Activated B cell treated with CpG ODN at 0.5 μM for 24 hours (primary cell): Measurements from ENCODE around the gene KRTAP23-1. TPM values are rescaled to one million over a fixed set of nuclear protein-coding genes. Genes with fewer than 3 reads are reported as not detected.

Experiments used
- ATAC-seq: fragments of 200-7000 bp; cut with Tn5 transposase; one replicate; pipeline ENCODE4 v1.10.0; 2021; ENCODE audit warnings: low read depth, mild to moderate bottlenecking, moderate library complexity
- CTCF ChIA-PET: fragments of 350-600 bp; sonication (Branson Sonifier 250); formaldehyde crosslinking; loops from one replicate; lab custom pipeline; 2021; ENCODE audit warnings: antibody characterized with exemption; lab: Charles Lee
- POLR2A ChIA-PET: fragments of 350-600 bp; sonication (Branson Sonifier 250); formaldehyde crosslinking; loops from one replicate; lab custom pipeline; 2021; ENCODE audit warnings: antibody characterized with exemption; lab: Charles Lee
- DNase-seq: peaks from one replicate; pipeline ENCODE4 v3.0.0; 2022
- H3K27ac Mint-ChIP-seq: one replicate; pipeline ENCODE4 v1.8.0; 2020; ENCODE audit warnings: mixed read lengths
- H3K27me3 Mint-ChIP-seq: one replicate; pipeline ENCODE4 v1.8.0; 2021; ENCODE audit warnings: mixed read lengths
- H3K36me3 Mint-ChIP-seq: one replicate; pipeline ENCODE4 v1.8.0; 2021; ENCODE audit warnings: low read depth, mixed read lengths
- H3K4me1 Mint-ChIP-seq: one replicate; pipeline ENCODE4 v1.8.0; 2021; ENCODE audit warnings: mixed read lengths
- H3K4me3 Mint-ChIP-seq: one replicate; pipeline ENCODE4 v1.8.0; 2020; ENCODE audit warnings: mild to moderate bottlenecking, mixed read lengths
- H3K9me3 Mint-ChIP-seq: one replicate; pipeline ENCODE4 v1.8.0; 2020; ENCODE audit warnings: mixed read lengths
- CTCF ChIP-seq: fragments of 200-600 bp; IDR thresholded peaks from one replicate; pipeline ENCODE4 v1.8.0; 2022; ENCODE audit warnings: antibody characterized with exemption, mild to moderate bottlenecking
- intact Hi-C: fragments of 100-400 bp; cut with micrococcal nuclease; formaldehyde crosslinking; loops from one replicate; pipeline ENCODE4 v1.15.1; 2024
- total RNA-seq: library from RNA; stranded (reverse); gene quantifications from 2 replicates; pipeline ENCODE4 v1.2.3, GENCODE V29; 2022

KRTAP23-1 gene, protein sequence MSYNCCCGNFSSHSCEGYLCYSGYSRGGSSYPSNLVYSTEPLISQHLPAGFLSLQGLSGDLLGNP
- total RNA-seq = not detected in 2 replicates

DNA sequence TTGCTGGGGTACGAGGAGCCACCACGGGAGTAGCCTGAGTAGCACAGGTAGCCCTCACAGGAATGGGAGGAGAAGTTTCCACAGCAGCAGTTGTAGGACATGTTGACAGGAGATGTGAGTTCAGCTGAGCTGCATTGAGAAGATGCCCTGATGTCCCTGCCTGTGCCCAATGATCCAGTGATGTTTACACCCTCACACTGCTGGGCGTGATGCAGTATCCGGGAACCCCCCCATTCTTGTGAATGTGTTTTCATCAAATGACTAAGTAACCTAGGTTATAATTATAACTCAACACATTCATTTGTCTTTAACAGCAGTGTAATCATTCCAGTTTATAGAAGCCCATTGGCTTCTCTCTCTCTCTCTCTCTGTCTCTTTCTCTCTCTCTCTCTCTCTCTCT is at the start of gene KRTAP23-1:
TSS of gene KRTAP23-1 (minus strand) at position 101 of the 400 bp plus-strand sequence. CDS start at position 101, 0 bp downstream.
- Mint-ChIP-seq H3K4me3 (no peak within 1 kb of the TSS), H3K27me3 (no peaks in the 10 kb centered on the region), H3K36me3 (no peaks in the 10 kb centered on the region), H3K9me3 (peaks cover 6% of the 10 kb centered on the region), H3K4me1 (no peaks in the 10 kb centered on the region), H3K27ac (no peak within 1 kb of the TSS)
- ATAC-seq (no peak), DNase-seq (no peak)
- CTCF ChIA-PET = no interaction called here
- POLR2A ChIA-PET = no interaction called here
- no peak for TF ChIP-seq CTCF
- intact Hi-C loops = no loop called here

DNA sequence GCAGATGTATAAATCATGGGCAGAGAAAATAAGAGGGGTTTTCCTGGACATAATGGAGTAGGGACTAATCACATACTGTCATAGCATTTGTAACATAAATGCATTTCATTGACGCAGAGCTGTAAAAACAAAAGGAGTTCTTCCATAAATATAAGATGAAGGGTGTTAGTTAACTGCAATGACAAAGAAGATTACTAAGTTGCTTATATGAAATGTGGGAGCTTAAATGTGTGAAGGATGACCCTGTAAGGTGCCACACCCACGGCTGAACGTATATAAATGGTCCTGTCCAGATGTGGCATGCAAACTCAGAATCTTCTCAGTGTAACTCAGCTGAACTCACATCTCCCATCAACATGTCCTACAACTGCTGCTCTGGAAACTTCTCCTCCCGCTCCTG is 47.3 kb upstream of the KRTAP23-1 start, which contains the start of gene KRTAP13-1:
TSS of gene KRTAP13-1 (plus strand) at position 301 of the 400 bp plus-strand sequence. CDS start at position 357, 56 bp downstream.
- no peak within 1 kb of the TSS for H3K4me3 Mint-ChIP-seq
- ATAC-seq (no peak), DNase-seq (no peak)
- CTCF ChIA-PET = no interaction called here
- intact Hi-C loops = no loop called here
- no peak within 1 kb of the TSS for H3K27ac Mint-ChIP-seq
- H3K27me3 Mint-ChIP-seq = no peaks in the 10 kb centered on the region
- H3K9me3 Mint-ChIP-seq = peaks cover 4% of the 10 kb centered on the region
- H3K4me1 Mint-ChIP-seq = no peaks in the 10 kb centered on the region
- no peak for TF ChIP-seq CTCF
- H3K36me3 Mint-ChIP-seq = no peaks in the 10 kb centered on the region
- POLR2A ChIA-PET = no interaction called here

DNA sequence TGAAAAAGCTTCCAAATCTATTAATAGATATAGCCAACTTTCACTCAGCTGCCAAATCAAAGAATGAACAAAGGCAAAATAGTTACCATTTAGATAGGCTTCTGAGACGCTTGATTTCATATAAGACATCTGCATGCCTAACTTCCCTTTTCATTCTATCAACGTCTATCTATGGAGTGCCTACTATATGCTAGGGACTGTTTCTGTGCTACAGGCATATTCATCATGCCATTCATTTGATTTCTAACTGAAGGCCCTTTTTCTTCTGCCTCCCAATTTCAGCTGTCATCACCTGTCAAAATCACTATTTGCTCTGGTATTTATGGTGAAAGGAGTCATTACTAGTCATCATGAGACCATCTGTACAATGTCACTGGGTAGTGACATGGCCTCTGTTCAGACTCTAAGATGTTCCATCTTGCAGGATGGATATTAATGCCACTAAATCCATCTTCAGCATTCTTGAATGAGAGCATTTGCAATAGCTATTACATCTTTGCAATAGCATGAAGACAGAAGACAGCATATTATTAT is 43.2 kb upstream of the KRTAP23-1 start:
- Mint-ChIP-seq H3K4me3 (no peak overlapping the region), H3K27ac (no peak overlapping the region), H3K36me3 (no peaks in the 10 kb centered on the region), H3K9me3 (peaks cover 8% of the 10 kb centered on the region), H3K4me1 (no peaks in the 10 kb centered on the region), H3K27me3 (no peaks in the 10 kb centered on the region)
- no peak for TF ChIP-seq CTCF
- CTCF ChIA-PET = no interaction called here
- DNase-seq (no peak), ATAC-seq (no peak)
- POLR2A ChIA-PET = no interaction called here
- intact Hi-C loops = no loop called here

- Mint-ChIP-seq H3K4me1 (no peaks in the 10 kb centered on the region), H3K27ac (no peak overlapping the region), H3K27me3 (no peaks in the 10 kb centered on the region), H3K9me3 (peaks cover 2% of the 10 kb centered on the region), H3K4me3 (no peak overlapping the region), H3K36me3 (no peaks in the 10 kb centered on the region)
- no peak for DNase-seq
- TF ChIP-seq CTCF = no peak
- no peak for ATAC-seq
- ChIA-PET CTCF (no interaction called here), POLR2A (no interaction called here)
- intact Hi-C loops = no loop called here
Measured at GRCh38 chr21:30382201-30382600, 33.8 kb upstream of the KRTAP23-1 start.

DNA sequence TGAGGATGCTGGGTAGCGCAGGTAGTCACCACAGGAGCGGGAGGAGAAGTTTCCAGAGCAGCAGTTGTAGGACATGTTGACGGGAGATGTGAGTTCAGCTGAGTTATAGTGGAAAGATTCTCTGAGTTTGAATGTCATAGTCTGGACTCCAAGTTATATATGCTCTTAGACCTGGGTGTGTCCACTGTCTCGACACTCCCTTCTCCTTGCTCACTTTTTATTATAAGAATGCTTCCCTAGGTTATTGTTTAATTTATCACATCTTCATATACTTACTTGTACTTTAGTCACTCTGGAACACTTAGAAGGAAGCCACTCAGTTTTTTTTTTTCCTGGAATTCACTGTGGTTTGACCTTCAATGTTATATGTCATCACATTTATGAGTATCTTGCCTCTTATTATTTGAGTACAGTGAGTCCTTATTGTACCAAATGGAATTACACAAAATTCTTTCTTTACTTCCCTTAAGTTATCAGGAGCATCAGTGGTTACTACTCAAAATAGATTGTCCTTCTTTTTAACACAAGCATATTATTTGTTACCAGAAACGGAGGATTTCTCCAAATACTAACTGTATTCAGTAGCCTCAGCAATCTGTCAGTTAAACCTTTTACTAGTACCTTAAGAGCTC is 23.8 kb upstream of the KRTAP23-1 start, which contains the start of gene KRTAP13-2:
TSS of gene KRTAP13-2 (minus strand) at position 133 of the 632 bp plus-strand sequence. CDS start at position 75, 58 bp downstream.
- ATAC-seq (no peak), DNase-seq (no peak)
- CTCF ChIA-PET = no interaction called here
- POLR2A ChIA-PET = no interaction called here
- no peaks in the 10 kb centered on the region for H3K36me3 Mint-ChIP-seq
- no peak within 1 kb of the TSS for H3K27ac Mint-ChIP-seq
- H3K4me3 Mint-ChIP-seq = no peak within 1 kb of the TSS
- no peaks in the 10 kb centered on the region for H3K4me1 Mint-ChIP-seq
- H3K9me3 Mint-ChIP-seq = no peaks in the 10 kb centered on the region
- no peak for TF ChIP-seq CTCF
- no peaks in the 10 kb centered on the region for H3K27me3 Mint-ChIP-seq
- intact Hi-C loops = no loop called here
